Peyer's patch (tissue), 4 donors: ENCODE results near the gene NAPG. TPM values are rescaled to one million over a fixed set of nuclear protein-coding genes. Genes with fewer than 3 reads are reported as not detected.

ENCODE experiments used
- DNase-seq, 3 donors: peaks; one replicate each; pipeline ENCODE4 v3.0.0-alpha.2; 2017 to 2019
- H3K27ac ChIP-seq, 4 donors: fragments of 200-600 bp; sonication (generic); one replicate each; pipeline ENCODE4 v1.5.1; 2016 to 2019
- H3K27me3 ChIP-seq, 2 donors: fragments of 200-600 bp; sonication (generic); one replicate each; pipeline ENCODE4 v1.5.1; 2019
- H3K36me3 ChIP-seq, 3 donors: fragments of 200-600 bp; sonication (generic); one replicate each; pipeline ENCODE4 v1.5.1; 2016 to 2019
- H3K4me1 ChIP-seq, 4 donors: fragments of 200-600 bp; sonication (generic); one replicate each; pipeline ENCODE4 v1.5.1; 2016 to 2019
- H3K4me3 ChIP-seq, 4 donors: fragments of 200-600 bp; sonication (generic); 1 replicate in 3 of 4; 2 replicates in 1 of 4; pipeline ENCODE4 v1.5.1; 2016 to 2019; ENCODE audit warnings: mild to moderate bottlenecking in 1 of 4
- H3K9me3 ChIP-seq, 4 donors: fragments of 200-600 bp; sonication (generic); one replicate each; pipeline ENCODE4 v1.5.1; 2016 to 2019; ENCODE audit warnings: mild to moderate bottlenecking in 1 of 4
- POLR2A ChIP-seq, 2 donors: fragments of 450-650 bp; IDR thresholded peaks; one replicate each; pipeline ENCODE4 v1.5.1; 2017; ENCODE audit warnings: antibody characterized with exemption in 2 of 2, mild to moderate bottlenecking in 2 of 2, moderate library complexity in 2 of 2
- total RNA-seq, 4 donors: library from RNA; depleted of rRNA; stranded (reverse); fragments of >200 nt; gene quantifications; one replicate each; pipeline ENCODE4 v1.1.0, GENCODE V29; 2016
- TF ChIP-seq, protein P1 (sequence below), 6 experiments: fragments of 450-650 bp in 4 of 6; fragments of 200-600 bp in 2 of 6; sonication (generic) in 1 of 6; IDR thresholded peaks; one replicate each; pipeline ENCODE4 v1.5.1; 2017 to 2019; ENCODE audit warnings: antibody characterized with exemption in 6 of 6, mild to moderate bottlenecking in 3 of 6, moderate library complexity in 1 of 6

The NAPG gene
- 10 to 100 TPM; 22.8 to 43.8 (median 30.4) TPM for total RNA-seq

DNA sequence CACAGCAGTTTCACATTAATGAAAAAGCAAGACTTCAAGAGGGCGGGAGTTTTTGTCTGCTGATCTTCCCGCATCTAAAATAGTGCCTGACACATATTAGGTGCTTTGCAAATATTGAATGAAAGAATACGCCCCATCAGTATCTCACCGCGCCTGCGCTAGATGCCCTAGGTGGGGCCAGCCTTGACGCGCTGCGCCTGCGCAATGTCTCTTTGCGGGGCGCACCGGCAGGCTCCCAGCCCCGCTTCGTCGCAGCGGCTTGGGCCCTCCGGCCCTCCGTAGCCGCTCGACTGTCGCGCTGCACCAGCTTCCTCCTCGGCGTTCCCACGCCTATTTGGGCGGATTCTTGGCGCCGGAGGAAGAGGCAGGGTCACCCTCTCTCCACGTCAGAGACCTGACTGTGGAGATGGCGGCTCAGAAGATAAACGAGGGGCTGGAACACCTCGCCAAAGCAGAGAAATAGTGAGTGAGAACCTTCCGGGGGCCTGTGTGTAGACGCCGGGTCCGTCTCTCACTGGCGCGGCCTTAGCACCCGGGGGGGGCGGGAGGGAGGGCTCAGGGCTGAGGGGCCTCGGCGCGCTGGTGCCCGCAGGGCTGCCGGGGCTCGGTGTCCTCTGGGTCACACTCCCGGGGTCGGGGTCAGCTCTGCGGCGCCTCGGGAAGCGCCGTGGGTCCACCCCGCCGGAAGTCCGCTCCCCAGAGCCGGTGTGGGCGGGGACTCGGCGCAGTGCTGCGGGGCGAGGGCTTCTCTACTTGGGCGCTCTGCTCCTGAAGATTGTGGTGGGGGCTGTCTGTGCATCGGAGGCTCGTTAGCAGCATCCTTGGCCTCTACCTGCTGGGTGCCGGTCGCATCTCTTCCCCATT, at the start of gene NAPG:
TSS of gene NAPG (plus strand) at position 331 of the 864 bp plus-strand sequence. CDS start at position 407, 76 bp downstream.
- peak; percentile 88 to 95 (median 92) for DNase-seq
- Histone ChIP-seq H3K9me3 (no peaks in the 10 kb centered on the region), H3K27ac (peak within 1 kb of the TSS; percentile 88 to 98 (median 92)), H3K36me3 (no peaks in the 10 kb centered on the region), H3K4me3 (peak within 1 kb of the TSS; percentile 78 to 97 (median 85)), H3K27me3 (no peaks in the 10 kb centered on the region), H3K4me1 (peaks cover 0 to 17% (median 7%) of the 10 kb centered on the region in 4 donors)
- TF ChIP-seq, protein P1, sequence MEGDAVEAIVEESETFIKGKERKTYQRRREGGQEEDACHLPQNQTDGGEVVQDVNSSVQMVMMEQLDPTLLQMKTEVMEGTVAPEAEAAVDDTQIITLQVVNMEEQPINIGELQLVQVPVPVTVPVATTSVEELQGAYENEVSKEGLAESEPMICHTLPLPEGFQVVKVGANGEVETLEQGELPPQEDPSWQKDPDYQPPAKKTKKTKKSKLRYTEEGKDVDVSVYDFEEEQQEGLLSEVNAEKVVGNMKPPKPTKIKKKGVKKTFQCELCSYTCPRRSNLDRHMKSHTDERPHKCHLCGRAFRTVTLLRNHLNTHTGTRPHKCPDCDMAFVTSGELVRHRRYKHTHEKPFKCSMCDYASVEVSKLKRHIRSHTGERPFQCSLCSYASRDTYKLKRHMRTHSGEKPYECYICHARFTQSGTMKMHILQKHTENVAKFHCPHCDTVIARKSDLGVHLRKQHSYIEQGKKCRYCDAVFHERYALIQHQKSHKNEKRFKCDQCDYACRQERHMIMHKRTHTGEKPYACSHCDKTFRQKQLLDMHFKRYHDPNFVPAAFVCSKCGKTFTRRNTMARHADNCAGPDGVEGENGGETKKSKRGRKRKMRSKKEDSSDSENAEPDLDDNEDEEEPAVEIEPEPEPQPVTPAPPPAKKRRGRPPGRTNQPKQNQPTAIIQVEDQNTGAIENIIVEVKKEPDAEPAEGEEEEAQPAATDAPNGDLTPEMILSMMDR (IDR thresholded peaks at IDR 0.05), result no peak
- TF ChIP-seq POLR2A (IDR thresholded peaks at IDR 0.05), result peak in 1 of 2 donors; percentile 55

DNA sequence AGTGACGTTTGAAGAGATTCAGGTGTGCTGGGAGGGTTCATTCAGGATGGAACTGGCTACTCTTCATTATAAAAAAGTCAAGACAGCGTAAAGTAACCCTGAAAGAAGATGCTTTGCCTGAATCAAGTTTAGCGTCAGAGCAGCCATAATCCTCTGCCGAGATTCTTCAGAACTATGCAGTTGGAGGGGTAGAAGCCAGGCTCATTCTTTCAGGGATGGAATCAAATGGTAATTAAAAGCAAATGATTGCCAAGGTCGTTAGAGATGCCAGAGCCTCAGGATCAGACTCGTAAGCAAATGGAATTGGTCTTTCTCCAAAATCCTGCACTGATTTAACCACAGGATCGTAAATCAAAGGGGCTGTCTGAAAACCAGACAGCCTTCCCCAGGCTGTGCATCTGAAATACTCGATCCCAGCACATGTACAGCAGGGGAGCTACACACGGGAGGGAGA, 49.5 kb upstream of the NAPG start:
- TF ChIP-seq, protein P1 (IDR thresholded peaks at IDR 0.05), result no peak
- TF ChIP-seq POLR2A (IDR thresholded peaks at IDR 0.05), result no peak
- Histone ChIP-seq H3K4me3 (no peak overlapping the region), H3K9me3 (no peaks in the 10 kb centered on the region), H3K36me3 (no peaks in the 10 kb centered on the region), H3K4me1 (peaks cover 0 to 11% (median 2%) of the 10 kb centered on the region in 4 donors), H3K27ac (no peak overlapping the region), H3K27me3 (no peaks in the 10 kb centered on the region)
- no peak for DNase-seq

DNA sequence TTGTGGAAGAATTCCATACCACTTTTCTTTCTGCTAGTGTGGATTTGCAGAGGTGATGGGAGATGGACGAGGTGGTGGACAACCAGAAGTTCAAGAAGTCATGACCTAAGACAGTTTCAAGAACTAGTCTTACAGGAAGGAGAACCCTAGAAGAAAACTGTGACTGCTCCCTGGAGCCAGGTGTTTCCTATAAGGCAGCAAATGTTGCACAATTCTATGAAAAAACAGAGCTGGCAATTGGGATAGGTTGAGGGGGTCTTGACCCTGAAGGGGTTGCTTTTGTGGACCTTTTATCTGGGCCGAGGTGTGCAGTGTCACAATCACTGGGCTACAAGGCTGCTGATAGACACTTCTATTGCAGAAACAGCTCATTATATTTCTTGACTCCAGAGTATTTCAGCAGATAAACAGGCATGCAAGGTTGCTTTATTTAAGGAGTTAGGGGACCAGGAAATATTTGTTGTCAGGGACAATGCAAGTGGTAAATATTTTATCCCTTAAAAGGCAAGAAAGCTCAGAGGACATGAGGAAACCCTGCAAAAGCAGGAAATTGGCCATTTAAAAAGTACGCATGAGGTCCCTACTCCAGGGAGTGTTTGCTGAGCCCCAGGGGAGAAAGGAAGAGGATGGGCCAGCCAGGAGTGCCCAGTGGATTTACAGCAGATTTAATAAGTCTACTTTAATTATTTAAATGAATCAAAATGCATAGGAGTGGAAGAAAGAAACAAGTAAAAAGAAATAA, 48.5 kb upstream of the NAPG start:
- no peaks in the 10 kb centered on the region for H3K27me3 ChIP-seq
- H3K4me1 ChIP-seq, result peaks cover 0 to 11% (median 4%) of the 10 kb centered on the region in 4 donors
- no peak overlapping the region for H3K4me3 ChIP-seq
- H3K9me3 ChIP-seq, result no peaks in the 10 kb centered on the region
- H3K36me3 ChIP-seq, result no peaks in the 10 kb centered on the region
- no peak for TF ChIP-seq POLR2A (IDR thresholded peaks at IDR 0.05)
- TF ChIP-seq, protein P1 (IDR thresholded peaks at IDR 0.05), result no peak
- DNase-seq, result no peak
- no peak overlapping the region for H3K27ac ChIP-seq

DNA sequence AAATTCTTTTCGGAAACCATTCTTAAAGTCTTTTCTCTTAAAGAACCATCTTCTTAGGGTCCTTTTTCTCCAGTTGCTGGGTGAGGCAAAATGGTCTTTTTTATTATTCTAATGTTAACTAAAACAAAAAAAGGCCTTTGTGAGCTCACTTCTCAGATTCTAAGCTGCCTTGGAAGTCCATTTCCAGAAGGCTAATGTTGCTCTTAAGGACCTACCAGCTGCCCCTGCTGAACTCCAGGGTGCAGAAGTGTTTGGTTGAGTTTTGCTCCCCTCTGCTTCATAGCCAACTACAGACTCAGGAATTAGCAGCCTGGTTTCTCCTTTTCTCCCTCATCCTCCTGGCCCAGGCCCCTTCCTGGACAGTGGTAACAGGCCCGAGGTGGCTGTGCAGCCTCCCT, 48.0 kb upstream of the NAPG start:
- TF ChIP-seq POLR2A (IDR thresholded peaks at IDR 0.05), result no peak
- TF ChIP-seq, protein P1 (IDR thresholded peaks at IDR 0.05), result no peak
- Histone ChIP-seq H3K4me1 (peaks cover 0 to 11% (median 4%) of the 10 kb centered on the region in 4 donors), H3K27ac (no peak overlapping the region), H3K4me3 (no peak overlapping the region), H3K9me3 (no peaks in the 10 kb centered on the region), H3K36me3 (no peaks in the 10 kb centered on the region), H3K27me3 (no peaks in the 10 kb centered on the region)
- DNase-seq, result no peak

DNA sequence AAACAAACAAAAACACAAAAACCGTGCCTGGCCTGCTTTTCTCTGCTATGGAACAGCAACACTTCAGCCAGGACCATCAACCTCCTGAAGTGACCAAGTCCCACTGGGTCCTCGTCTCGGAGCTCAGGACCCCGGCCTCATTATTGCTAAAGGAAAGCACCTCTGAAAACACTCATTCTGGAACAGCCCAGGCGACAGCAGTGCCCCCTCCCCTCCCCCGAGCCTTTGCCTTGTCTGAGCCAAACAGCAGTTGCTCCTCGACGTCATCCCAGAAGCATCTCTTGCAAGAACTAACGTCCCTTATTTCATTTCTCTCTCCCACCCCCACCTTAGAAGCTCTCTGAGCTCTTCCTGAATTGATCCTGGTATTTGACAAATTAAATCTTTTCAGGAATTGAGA, 44.0 kb upstream of the NAPG start:
- H3K4me3 ChIP-seq, result no peak overlapping the region
- peaks cover 0 to 8% (median 0%) of the 10 kb centered on the region in 3 donors for H3K36me3 ChIP-seq
- H3K4me1 ChIP-seq, result peaks cover 0 to 10% (median 5%) of the 10 kb centered on the region in 4 donors
- TF ChIP-seq, protein P1 (IDR thresholded peaks at IDR 0.05), result no peak
- TF ChIP-seq POLR2A (IDR thresholded peaks at IDR 0.05), result no peak
- DNase-seq, result no peak
- H3K9me3 ChIP-seq, result no peaks in the 10 kb centered on the region
- H3K27ac ChIP-seq, result peak overlapping the region in 2 of 4 donors; percentile 35 to 64
- H3K27me3 ChIP-seq, result no peaks in the 10 kb centered on the region
